HG03064 (cell line): ENCODE data around the gene ABHD12.
"Not testable (repeated sequence)": the region's sequence is repeated elsewhere in the genome, so short reads cannot be mapped to it uniquely, and the experiment has no call there.

Experiments
- ATAC-seq: cut with Tn5 transposase; IDR thresholded peaks from one replicate; pipeline ENCODE4 v1.9.1; 2021; ENCODE audit warnings: low read depth; ENCODE audit not compliant: unreplicated experiment

The ABHD12 gene

DNA sequence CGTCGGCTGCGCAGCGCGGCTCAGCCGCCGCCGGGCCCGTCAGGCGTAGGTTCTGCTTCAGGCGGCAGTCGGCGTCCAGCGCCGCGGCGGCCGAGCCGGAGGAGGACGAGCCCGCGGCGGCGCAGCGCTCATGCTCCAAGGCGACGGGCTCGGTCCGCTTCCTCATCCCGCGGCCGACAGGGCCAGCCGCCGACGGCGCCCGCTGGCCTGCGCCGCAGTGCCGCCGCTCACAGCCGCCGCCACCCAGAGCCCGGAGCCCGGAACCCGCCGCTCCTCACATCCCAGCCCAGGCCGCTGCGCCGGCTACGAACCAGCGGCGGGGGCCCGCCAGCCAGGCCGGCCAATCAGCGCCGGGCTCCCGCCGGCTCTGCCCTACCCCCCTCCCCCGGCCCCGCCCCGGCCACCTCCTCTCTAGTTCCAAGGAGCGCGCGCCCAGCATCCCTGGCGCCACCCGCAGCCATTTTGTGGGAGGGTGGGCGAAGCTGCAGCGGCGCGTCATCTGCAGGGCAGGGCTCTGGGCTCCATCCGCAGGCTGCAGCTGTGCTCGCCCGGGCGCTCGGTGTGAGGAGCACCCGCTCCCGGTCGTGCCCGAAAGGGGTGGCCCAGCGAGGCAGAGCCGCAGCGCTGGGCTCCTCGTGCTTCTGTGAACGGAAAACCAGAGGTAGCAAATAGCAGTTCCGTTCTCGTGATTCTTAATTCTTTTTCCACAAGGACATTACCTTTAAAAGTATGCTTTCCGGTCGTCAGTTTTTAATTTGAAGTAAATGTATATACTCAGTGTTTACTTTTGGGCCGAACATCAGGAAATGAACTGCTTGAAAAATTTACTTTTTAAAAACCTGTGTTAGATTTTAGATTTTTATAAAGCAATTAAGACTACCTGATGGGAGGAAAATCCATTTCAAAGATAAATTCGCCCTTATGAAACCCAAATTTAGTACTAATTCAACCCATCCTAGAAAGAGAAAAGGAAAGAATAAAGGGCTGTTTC, at the start of gene ABHD12:
Gene ABHD12 (minus strand): TSS at position 298 of the 991 bp plus-strand sequence. CDS start 132 bp downstream, at position 166.
- peak; percentile 86 for ATAC-seq

DNA sequence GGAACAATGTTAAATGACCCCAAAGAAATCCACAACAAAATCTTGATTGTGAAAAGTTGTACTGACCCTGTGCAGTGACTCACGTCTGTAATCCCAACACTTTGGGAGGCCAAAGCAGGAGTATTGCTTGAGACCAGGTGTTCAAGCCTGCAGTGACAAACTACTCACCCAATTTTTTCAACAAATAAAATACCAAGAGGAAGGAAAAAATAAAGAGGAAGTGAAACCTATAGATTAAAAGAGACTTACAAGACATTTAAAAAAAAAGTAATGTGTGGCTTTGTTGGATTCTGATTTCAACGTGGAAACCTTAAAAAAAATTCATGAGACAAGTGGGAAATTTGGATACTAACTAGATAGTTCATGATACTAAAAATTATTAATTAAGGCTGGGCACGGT, 48.7 kb upstream of the ABHD12 start:
- ATAC-seq: no peak

- no peak for ATAC-seq
These were observed 46.5 kb upstream of the ABHD12 start for GRCh38 chr20:25437153-25437581.

- ATAC-seq: no peak
These were observed 33.9 kb upstream of the ABHD12 start for GRCh38 chr20:25424536-25424935.

DNA sequence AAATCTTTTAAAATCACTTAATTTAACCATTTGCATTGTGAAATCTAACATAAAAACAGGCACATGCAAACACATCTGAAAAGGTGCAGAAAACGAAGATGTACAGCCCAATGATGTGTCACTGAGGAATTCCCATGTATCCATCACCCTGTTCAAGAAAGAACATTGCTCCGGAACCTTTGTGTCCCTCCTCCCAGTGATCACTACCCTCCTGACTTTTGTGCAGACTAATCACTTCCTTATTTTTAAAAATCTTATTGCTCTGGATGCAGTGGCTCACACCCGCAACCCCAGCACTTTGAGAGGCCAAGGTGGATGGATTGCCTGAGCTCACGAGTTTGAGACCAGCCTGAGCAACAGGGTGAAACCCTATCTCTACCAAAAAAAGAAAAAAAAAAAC, 31.4 kb upstream of the ABHD12 start:
- ATAC-seq: no peak

DNA sequence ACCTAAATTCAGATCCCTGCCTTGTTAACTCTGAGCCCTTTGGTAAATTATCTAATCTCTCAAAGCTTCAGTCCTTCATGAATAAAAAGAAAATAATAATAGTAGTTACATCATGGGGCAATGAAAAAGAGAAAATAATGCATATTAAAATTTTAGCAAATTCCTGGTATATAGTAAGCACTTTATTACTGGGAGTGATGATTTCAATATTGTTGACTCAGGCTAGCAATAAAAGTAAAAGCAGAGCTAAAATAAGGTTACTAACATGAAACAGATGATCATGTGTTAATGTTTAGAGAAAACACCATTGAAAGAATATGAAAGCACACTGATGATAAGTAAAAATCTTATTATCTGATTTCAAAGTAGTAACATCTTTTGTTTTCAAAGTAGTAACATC, 30.5 kb upstream of the ABHD12 start:
- no peak for ATAC-seq

GRCh38 chr20:25418776-25419175, 28.1 kb upstream of the ABHD12 start:
- ATAC-seq: no peak

- ATAC-seq: no peak
These were observed 18.3 kb upstream of the ABHD12 start for GRCh38 chr20:25408890-25409289.

GRCh38 chr20:25408170-25408547, 17.5 kb upstream of the ABHD12 start:
- ATAC-seq: no peak

GRCh38 chr20:25407311-25408169, 16.9 kb upstream of the ABHD12 start, which contains the start of gene GINS1:
Gene GINS1, plus strand, starts transcription at chr20:25407673. Its CDS starts 148 bp downstream, at chr20:25407821.
- peak; percentile 62 for ATAC-seq

DNA sequence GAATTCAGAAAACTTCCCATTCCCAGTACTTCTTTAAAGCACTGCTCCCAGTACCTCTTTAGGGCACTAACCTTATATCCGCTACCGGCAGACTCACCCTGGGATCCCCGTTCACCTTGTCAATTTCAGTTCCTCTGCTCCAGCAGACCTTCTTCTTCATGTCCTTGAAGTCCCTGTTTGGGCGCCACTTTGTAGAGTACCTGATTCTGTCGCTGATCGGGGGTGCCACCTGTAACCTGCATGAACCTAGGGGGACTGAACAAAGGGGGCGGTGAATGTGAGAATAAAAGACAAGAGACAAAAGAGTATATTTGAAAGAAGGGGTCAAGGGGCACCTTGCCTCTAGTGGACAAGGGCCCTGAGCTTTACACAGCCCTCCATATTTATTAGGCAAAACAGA, 11.9 kb upstream of the ABHD12 start:
- ATAC-seq: no peak

GRCh38 chr20:25400291-25400732, 9.7 kb upstream of the ABHD12 start:
- not testable (repeated sequence) for ATAC-seq

- no peak for ATAC-seq
These were observed 8.4 kb upstream of the ABHD12 start for GRCh38 chr20:25399037-25399430.

GRCh38 chr20:25398376-25399036, 7.9 kb upstream of the ABHD12 start:
- ATAC-seq: no peak

DNA sequence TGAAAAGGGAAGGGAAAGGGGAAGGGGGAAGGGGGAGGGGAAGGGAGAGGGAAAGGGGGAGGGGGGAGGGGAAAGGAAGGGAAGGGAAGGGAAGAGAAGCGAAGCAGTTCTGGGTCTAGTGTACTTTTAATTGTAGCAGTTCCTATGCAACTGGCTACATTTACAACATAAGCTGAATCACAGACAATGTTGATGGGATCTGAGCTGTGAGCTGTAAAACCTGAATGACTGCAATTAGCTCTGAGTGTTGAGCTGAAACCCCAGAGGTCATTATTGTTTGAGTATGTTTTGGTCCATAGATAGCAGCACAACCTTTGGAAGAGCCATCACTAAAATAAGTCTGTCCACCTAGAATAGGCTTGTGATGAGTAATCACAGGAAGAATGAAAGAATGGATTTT, 7.2 kb upstream of the ABHD12 start:
- ATAC-seq: no peak

DNA sequence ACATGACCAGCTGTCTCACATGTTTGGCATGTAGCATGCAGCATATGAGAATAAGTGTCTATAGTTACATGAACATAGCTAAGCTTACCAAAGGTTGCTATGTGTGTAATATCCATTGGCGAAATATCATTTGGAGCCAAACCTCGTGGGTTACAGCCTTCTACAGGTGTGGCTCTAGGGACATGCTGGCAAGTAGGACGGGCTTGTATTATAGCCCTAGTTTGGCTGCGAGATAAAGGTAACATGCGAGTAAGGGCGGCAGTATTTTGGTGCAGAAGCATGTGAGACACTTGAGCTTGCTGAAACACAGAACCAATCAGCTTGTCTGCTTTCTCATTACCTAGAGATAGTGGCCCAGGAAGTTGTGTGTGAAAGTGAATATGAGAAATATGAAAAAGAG, 6.5 kb upstream of the ABHD12 start:
- ATAC-seq: no peak

DNA sequence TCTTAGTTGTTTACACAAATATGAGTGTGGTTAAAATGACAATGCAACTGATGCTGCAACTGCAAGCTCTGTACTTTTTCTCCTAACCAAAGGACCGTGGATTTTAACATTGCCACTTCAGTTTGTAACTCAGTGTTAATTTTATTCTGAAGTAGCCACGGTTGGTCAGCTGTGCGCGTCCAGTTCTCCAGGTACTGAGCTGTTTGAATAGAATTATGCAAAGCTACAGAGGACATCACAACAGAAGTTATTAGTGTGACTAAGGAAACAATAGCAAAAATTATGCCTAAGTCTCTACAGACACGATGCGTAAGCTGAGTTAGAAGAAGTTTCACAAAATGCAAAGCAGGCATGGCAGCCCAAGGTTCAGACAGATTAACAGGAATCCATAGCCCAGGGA, 4.4 kb upstream of the ABHD12 start:
- ATAC-seq: no peak

- no peak for ATAC-seq
These were observed 3.6 kb upstream of the ABHD12 start for GRCh38 chr20:25394276-25394675.

DNA sequence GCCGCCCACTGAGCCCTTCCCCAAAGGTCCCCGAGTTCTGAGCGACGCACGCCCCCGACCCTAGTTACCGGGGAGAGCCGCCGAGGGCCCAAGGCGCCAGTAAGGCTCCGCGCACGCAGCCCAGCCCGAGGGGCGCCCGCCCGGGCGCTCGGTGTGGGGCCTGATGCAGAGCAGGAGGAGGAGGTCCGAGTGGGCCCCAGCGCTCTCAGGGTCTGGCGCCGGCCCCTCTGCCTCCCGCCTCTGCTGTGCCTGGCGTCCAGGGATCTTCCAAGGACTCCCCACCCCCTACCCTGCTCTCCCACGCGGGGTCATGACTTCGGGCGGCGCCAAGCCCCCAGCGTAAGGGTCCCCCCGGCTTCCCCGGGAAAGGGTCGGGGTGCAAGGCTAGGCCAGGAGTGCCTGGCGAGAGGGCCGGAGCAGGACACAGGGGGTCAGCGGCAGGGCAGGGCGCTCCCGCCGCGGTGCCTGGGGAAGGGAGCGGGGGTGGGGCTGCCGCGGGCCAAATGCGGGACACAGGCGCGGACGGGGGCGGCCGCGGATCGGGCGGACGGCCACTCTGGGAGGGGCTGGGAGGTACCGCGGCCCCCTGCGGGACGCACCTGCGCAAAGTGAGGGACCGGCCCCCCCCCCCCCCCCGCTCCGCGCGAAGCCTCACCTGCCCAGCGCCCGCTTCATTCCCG, 637 bp downstream of the ABHD12 start:
- ATAC-seq: peak; percentile 30

DNA sequence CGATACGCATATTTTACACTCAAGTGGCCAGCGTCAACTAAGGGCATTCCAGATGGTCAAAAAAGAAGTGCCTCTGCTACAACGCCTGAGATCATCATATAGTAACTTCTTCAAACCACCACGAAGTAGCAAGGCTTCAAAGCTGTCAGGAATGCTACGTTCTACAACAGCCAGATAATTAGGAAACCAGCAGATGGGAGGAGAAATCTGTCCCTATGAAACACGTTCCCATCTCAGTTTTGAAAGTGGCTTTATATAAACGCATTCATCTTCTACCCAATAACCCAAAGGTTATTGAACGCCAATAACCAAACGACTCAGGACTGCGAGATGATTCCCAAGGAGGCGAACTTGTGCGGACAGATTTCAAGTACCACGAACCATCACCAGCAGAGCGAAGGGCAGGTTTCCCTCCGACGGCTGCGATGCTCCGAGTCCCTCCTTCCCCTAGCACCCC, 1.2 kb downstream of the ABHD12 start:
- ATAC-seq: no peak
